ENCODE results near the gene EBPL.

EBPL gene

GRCh38 chr13:49676581-49677298, 14.5 kb downstream of the EBPL start:
- no peak for DNase-seq (ENCODE audit: low spot score)
- FAIRE-seq = no peak

DNA sequence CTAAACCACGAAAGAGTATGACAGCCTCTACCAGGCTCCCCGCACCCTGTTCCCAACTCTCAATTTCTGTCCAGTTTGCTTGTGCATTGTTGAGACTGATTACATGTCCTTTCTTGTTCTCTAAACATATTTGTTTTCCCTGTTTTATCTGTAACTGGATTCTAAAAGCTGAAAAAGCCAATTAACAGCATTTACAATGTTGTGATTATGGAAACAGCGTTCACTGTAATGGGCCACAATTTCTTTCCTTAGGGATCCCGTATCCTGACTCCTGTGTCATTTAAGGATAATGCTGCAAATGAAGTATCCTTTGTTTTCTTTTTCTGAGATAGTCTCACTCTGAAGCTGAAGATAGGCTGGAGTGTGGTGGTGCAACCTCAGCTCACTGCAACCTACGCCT, 20.5 kb downstream of the EBPL start:
- DNase-seq (ENCODE audit: low spot score) (no peak), FAIRE-seq (no peak)

DNA sequence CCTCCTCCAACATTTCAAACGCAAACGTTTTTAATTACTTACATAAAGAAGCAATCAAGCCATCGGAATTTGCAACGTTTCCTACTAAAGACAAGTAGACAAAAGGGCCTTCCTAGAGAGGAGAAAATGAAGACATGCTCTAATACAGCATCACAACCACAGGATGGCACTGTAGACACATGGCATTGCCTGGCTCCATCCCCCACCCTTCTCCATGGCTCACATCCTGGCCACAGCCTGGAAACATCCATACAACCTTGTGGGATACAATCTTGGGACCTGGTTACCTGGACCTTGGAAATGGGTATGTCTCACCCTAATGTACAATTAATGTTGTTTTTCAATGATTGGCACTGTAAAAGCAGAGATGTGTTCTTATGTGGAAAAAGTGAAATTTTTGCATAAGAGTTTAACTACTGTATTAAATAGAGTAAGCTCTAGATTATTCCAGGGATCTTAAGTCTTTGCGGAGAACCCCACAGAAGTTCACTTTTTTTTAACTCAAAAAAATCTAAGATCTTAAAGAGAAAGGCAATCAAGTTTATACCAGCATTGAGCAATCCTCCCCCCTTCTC, 21.5 kb downstream of the EBPL start:
- FAIRE-seq = no peak
- DNase-seq (ENCODE audit: low spot score) = peak; percentile 70

- FAIRE-seq (no peak), DNase-seq (ENCODE audit: low spot score) (no peak)
Measured at GRCh38 chr13:49667773-49668172, 23.5 kb downstream of the EBPL start.

- DNase-seq (ENCODE audit: low spot score) (no peak), FAIRE-seq (no peak)
Measured at GRCh38 chr13:49664606-49665005, 26.7 kb downstream of the EBPL start.

DNA sequence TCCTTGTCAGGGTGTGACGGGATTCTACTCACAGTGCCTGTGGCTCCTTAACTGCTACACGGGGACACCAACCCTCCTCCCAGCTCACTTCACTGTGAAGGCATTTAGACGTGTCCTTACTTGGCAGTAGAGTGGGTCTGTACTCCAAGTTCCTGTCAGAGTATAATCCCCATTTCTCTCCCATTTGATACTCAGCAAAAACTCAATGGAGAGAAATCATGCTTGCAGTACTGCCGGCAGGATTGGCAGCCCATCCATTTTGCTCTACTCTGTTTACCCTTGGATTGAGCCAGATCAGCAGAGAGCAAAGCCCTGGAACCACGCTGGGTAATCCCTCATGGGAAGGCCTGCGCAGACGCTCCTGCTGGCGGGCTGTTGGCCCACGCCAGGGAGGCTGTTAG, 34.0 kb downstream of the EBPL start:
- DNase-seq (ENCODE audit: low spot score) = no peak
- FAIRE-seq = no peak

DNA sequence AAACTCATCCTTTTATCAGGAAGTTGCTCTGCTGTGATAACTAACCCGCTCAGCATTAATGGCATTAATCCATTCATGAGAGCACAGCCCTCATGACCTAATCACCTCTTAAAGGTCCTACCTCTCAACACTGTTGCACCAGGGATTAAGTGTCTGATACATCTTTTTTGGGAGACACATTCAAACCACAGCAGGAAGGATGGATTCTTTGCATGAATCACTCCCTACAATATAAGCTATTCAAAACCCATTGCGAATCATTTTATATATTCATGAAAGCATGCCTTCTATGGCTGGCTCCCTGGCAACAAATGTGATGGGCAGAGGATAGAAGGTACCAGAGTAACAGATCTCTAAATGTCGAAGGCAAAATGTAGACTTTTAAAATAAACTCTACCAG, 35.4 kb downstream of the EBPL start:
- no peak for FAIRE-seq
- DNase-seq (ENCODE audit: low spot score) = no peak

DNA sequence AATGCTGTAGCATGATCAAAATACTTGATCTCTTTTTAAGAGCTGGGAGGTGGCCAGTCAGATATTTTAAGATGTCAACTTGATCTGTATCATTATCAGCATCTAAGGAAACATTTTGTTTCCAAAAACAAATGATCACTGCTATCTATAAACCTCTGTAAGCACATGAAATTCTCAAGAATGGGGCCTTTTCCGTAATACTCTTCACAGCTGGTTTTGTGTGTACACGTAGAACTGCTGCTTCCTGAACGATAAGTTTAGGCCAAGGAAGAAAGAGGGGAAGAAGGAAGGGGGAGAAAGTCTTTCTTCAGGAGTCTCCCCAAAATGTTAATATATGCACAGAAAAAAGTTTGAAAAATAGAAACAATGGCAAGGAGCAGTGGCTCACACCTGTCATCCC, 37.3 kb downstream of the EBPL start:
- FAIRE-seq = no peak
- no peak for DNase-seq (ENCODE audit: low spot score)

GRCh38 chr13:49653478-49653877, 37.8 kb downstream of the EBPL start:
- no peak for FAIRE-seq
- DNase-seq (ENCODE audit: low spot score) = no peak

- peak; percentile 54 for DNase-seq (ENCODE audit: low spot score)
- no peak for FAIRE-seq
Measured at GRCh38 chr13:49652355-49653305, 38.7 kb downstream of the EBPL start.

GRCh38 chr13:49651570-49652354, 39.5 kb downstream of the EBPL start:
- DNase-seq (ENCODE audit: low spot score) = no peak
- no peak for FAIRE-seq

- no peak for DNase-seq (ENCODE audit: low spot score)
- no peak for FAIRE-seq
Measured at GRCh38 chr13:49649963-49650312, 41.3 kb downstream of the EBPL start.

DNA sequence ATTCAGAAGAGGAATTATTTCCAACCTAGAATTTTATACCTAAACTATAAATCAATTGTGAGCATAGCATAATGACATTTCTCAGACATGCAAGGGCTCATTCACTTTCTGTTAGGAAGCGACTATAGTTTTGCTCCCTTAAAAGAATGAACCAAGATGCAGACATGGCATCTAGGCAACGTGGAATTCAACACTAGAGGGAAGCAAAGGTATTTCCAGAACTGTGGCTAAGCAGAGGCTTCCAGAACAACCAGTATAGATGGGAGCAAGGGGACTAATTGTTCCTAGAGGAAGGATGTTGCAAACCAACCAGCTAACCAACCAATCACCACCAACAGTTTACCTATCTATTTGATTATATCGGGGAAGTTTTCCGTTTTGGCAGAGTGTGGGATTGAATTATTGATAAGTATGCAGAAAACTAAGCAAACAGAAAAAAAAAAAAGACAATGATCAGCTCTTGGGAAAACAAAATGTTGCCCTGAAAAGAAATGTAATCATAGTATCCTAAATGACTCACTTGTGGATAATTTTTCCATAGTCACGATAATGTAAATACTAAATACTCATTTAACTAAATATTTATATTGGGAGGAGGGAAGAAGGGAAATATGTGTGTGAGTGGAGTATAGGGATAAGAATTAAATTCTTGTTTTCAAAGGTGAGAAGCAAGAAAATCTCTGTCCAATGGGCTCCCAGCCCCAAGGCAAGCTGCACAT, 41.9 kb downstream of the EBPL start:
- FAIRE-seq (no peak), DNase-seq (ENCODE audit: low spot score) (peak; percentile 21)

DNA sequence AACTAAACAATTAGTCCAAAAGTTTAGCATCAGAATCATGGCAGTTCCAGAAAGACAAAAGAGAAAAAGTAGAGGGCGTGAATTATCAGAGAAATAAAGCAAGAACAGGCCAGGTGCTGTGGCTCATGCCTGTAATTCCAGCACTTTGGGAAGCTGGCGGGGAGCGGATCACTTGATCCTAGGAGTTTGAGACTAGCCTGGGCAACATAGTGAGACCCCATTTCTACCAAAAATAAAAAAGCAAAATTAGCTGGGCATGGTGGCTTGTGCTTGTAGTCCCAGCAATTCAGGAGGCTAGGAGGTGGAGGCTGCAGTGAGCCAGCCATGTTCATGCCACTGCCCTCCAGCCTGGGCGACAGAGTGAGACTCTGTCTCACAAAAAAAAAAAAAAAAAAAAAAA, 44.6 kb downstream of the EBPL start:
- no peak for FAIRE-seq

GRCh38 chr13:49645451-49645850, 45.8 kb downstream of the EBPL start:
- DNase-seq (ENCODE audit: low spot score) (no peak), FAIRE-seq (no peak)

More for the DNA sequence above, 44.6 kb downstream of the EBPL start:
- no peak for DNase-seq (ENCODE audit: low spot score)

- FAIRE-seq = no peak
- no peak for DNase-seq (ENCODE audit: low spot score)
Measured at GRCh38 chr13:49643035-49643646, 48.1 kb downstream of the EBPL start.

DNA sequence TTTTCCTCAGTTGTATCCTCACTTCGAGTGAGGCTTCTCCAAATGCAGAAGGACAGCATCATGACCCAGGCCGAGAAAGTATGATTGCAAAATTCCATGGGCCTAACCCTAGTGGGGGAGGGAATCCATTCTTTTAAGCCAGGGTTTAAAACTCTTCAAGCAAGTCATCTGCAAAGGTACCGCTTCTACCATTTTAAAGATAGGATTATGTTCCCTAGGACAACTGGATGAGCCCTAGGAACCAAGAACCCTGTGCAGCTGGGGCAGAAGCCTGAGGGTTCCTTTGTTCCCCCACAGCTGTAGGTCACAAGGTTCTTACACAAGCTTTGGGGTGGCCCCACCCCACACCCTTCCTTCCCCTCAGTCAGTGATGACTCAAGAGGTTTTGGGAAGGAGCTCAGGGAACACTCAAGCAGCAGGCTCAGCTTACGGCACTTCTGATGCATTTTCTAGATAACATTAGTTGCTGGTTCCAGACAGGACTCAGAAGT, 49.4 kb downstream of the EBPL start:
- FAIRE-seq = no peak
- DNase-seq (ENCODE audit: low spot score) = no peak

- no peak for DNase-seq (ENCODE audit: low spot score)
- no peak for FAIRE-seq
Measured at GRCh38 chr13:49638744-49639072, 52.6 kb downstream of the EBPL start.

DNA sequence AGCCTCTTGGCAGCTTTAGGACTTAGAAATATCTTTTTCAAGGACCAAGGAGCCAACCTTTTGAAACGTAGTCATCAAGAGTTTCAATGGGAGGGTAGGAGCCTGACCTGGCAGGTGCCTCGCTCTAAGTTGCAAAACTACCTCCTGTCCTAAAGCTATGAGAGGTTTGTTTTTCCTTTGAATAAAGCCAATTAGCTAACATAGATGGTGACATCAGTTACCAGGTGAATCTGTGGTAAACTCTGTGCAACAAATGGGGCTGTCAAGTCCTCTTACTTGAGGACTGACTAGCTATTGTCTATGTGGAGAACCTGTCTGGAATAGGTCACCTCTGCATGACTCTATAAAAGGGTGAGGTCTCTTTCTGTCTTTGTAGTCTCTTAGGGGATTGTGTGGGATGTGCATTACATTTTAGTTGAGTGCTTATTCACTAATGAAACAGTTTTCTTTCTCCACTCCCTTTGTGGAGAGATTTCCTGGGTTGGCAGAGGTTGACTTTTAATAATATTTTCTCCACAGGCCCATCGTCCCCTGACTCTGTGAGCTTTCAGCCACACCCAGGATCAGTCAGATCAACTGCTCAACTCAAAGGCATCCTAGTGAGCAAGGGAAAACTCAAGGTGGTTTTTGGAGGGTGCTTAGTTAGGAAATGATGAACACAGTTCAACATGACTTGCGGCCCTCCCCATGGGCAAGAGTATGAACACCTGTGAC, 53.1 kb downstream of the EBPL start:
- FAIRE-seq = no peak

GRCh38 chr13:49636705-49637104, 54.6 kb downstream of the EBPL start:
- FAIRE-seq (no peak), DNase-seq (ENCODE audit: low spot score) (no peak)

More for the DNA sequence above, 53.1 kb downstream of the EBPL start:
- DNase-seq (ENCODE audit: low spot score) = no peak
